PC-9 (cell line): Measurements from ENCODE around the gene MET. TPM values are rescaled to one million over a fixed set of nuclear protein-coding genes. Genes with fewer than 3 reads are reported as not detected.
A peak's percentile ranks its signal among the peaks of the same experiment; 100 is the strongest.

ENCODE experiments used
- BruUV-seq: library from RNA; stranded (reverse); fragments of 400-500 nt; replicated peaks from 2 replicates; lab custom pipeline; 2021; lab: Mats Ljungman, UMichigan
- CTCF ChIA-PET: fragments of 300-600 bp; sonication (Branson Sonifier 250); formaldehyde crosslinking; loops from one replicate; lab custom pipeline; 2022; ENCODE audit warnings: antibody characterized with exemption; lab: Charles Lee
- POLR2A ChIA-PET: fragments of 300-600 bp; sonication (Branson Sonifier 250); formaldehyde crosslinking; loops from one replicate; lab custom pipeline; 2022; ENCODE audit warnings: antibody characterized with exemption; ENCODE audit not compliant: unreplicated experiment; lab: Charles Lee
- DNase-seq, 2 experiments: peaks; one replicate each; pipeline versions ENCODE4 v3.0.0 to v3.0.0-alpha.2; 2015 to 2022; ENCODE audit warnings: mixed read lengths in 1 of 2
- H2AFZ ChIP-seq: fragments of 200-600 bp; sonication (generic); 2 replicates; pipeline ENCODE4 v1.8.1; 2017; ENCODE audit warnings: antibody characterized with exemption
- H3F3A ChIP-seq: fragments of 200-600 bp; sonication (generic); 2 replicates; pipeline ENCODE4 v1.8.1; 2017; ENCODE audit warnings: antibody characterized with exemption, mild to moderate bottlenecking, low read depth; ENCODE audit not compliant: insufficient read depth
- H3K27ac ChIP-seq: fragments of 200-600 bp; sonication (generic); 2 replicates; pipeline ENCODE4 v1.6.1; 2016; ENCODE audit warnings: mixed run types
- H3K27me3 ChIP-seq: fragments of 200-600 bp; sonication (generic); 2 replicates; pipeline ENCODE4 v1.6.1; 2016; ENCODE audit warnings: low read depth, mixed run types; ENCODE audit not compliant: insufficient read depth
- H3K36me3 ChIP-seq: fragments of 200-600 bp; sonication (generic); 2 replicates; pipeline ENCODE4 v1.6.1; 2016; ENCODE audit warnings: low read depth, mixed run types
- H3K4me1 ChIP-seq: fragments of 200-600 bp; sonication (generic); replicated peaks from 2 replicates; pipeline ENCODE4 v1.6.1; 2016; ENCODE audit warnings: mixed run types; ENCODE audit not compliant: insufficient read depth
- H3K4me2 ChIP-seq: fragments of 200-600 bp; sonication (generic); 2 replicates; pipeline ENCODE4 v1.6.1; 2017; ENCODE audit warnings: mixed run types
- H3K4me3 ChIP-seq: fragments of 200-600 bp; sonication (generic); 2 replicates; pipeline ENCODE4 v1.6.1; 2016; ENCODE audit warnings: mixed run types
- H3K79me2 ChIP-seq: fragments of 200-600 bp; sonication (generic); 2 replicates; pipeline ENCODE4 v1.6.1; 2017; ENCODE audit warnings: low read depth, mixed run types
- H3K9me2 ChIP-seq: fragments of 200-600 bp; sonication (generic); 2 replicates; pipeline ENCODE4 v1.8.1; 2017; ENCODE audit warnings: mild to moderate bottlenecking; ENCODE audit not compliant: insufficient read depth
- H3K9me3 ChIP-seq: fragments of 200-600 bp; sonication (generic); 2 replicates; pipeline ENCODE4 v1.8.1; 2016; ENCODE audit warnings: low read depth; ENCODE audit not compliant: insufficient read depth
- H4K20me1 ChIP-seq: fragments of 200-600 bp; sonication (generic); 2 replicates; pipeline ENCODE4 v1.8.1; 2017; ENCODE audit not compliant: insufficient read depth
- CTCF ChIP-seq: fragments of 200-600 bp; sonication (generic); conservative IDR thresholded peaks from 2 replicates; pipeline ENCODE4 v1.6.1; 2017; ENCODE audit warnings: mixed run types, antibody characterized with exemption, mild to moderate bottlenecking, moderate library complexity
- EZH2 ChIP-seq: fragments of 200-600 bp; sonication (generic); IDR thresholded peaks from 2 replicates; pipeline ENCODE4 v1.8.0; 2017; ENCODE audit warnings: antibody characterized with exemption, low read depth
- intact Hi-C: fragments of 100-400 bp; cut with micrococcal nuclease; formaldehyde crosslinking; loops from one replicate; pipeline ENCODE4 v1.10.0; 2022; ENCODE audit not compliant: unreplicated experiment
- total RNA-seq: library from RNA; stranded (reverse); gene quantifications from 2 replicates; pipeline ENCODE4 v1.2.3, GENCODE V29; 2021

MET gene
- total RNA-seq, 1 experiment from 2014 or later, result 287 TPM

GRCh38 chr7:116686033-116686432 lies 14.0 kb downstream of the MET start:
- DNase-seq, result no peak
- H3K4me2 ChIP-seq, result no peak overlapping the region
- TF ChIP-seq EZH2 (no peak), CTCF (no peak)
- no peaks in the 10 kb centered on the region for H3K27me3 ChIP-seq
- no peak overlapping the region for H2AFZ ChIP-seq
- H3K79me2 ChIP-seq, result peaks cover 60% of the 10 kb centered on the region
- H3K4me3 ChIP-seq, result no peak overlapping the region
- peaks cover 12% of the 10 kb centered on the region for H3K9me3 ChIP-seq
- peaks cover 23% of the 10 kb centered on the region for H3K4me1 ChIP-seq
- no TSS peak for BruUV-seq
- no peak overlapping the region for H3K27ac ChIP-seq
- H3K36me3 ChIP-seq, result peaks cover 16% of the 10 kb centered on the region; the same call in 1 of the 2 replicates
- ChIA-PET CTCF (no interaction called here), POLR2A (interaction anchor here (0.6 kb wide), 1 partner anchor 95 kb away, joined by 3 read pairs; no protein-coding TSS in a partner anchor)
- peaks cover 6% of the 10 kb centered on the region for H3F3A ChIP-seq
- H3K9me2 ChIP-seq, result no peaks in the 10 kb centered on the region
- H4K20me1 ChIP-seq, result no peaks in the 10 kb centered on the region
- intact Hi-C loops, result no loop called here

- Histone ChIP-seq H3K36me3 (peaks cover 10% of the 10 kb centered on the region; the same call in 1 of the 2 replicates), H3K27me3 (no peaks in the 10 kb centered on the region), H3K9me2 (no peaks in the 10 kb centered on the region), H3K9me3 (peaks cover 19% of the 10 kb centered on the region), H3K79me2 (peaks cover 53% of the 10 kb centered on the region; the same call in 1 of the 2 replicates), H3K4me3 (no peak overlapping the region), H4K20me1 (no peaks in the 10 kb centered on the region), H2AFZ (no peak overlapping the region), H3K4me1 (peaks cover 32% of the 10 kb centered on the region), H3K27ac (no peak overlapping the region), H3K4me2 (no peak overlapping the region), H3F3A (peaks cover 15% of the 10 kb centered on the region)
- intact Hi-C loops, result no loop called here
- no peak for TF ChIP-seq EZH2
- no peak for TF ChIP-seq CTCF
- BruUV-seq, result no TSS peak
- ChIA-PET CTCF (no interaction called here), POLR2A (interaction anchor here (0.5 to 0.7 kb wide), 3 partner anchors 13 to 662 kb away, joined by 3 to 6 read pairs (median 3); no protein-coding TSS in a partner anchor)
- DNase-seq, result peak in 1 of 2 experiments; percentile 31
Measured at GRCh38 chr7:116686812-116687419, 14.9 kb downstream of the MET start.

- intact Hi-C loops, result no loop called here
- H3K27ac ChIP-seq, result peak overlapping the region; percentile 13; the same call in 1 of the 2 replicates
- no peak for TF ChIP-seq CTCF
- no peak for TF ChIP-seq EZH2
- H3F3A ChIP-seq, result peaks cover 23% of the 10 kb centered on the region
- peaks cover 22% of the 10 kb centered on the region for H3K9me3 ChIP-seq
- peak; percentile 59 to 62 for DNase-seq
- H3K4me2 ChIP-seq, result no peak overlapping the region
- H3K79me2 ChIP-seq, result peaks cover 44% of the 10 kb centered on the region; the same call in 1 of the 2 replicates
- H4K20me1 ChIP-seq, result no peaks in the 10 kb centered on the region
- no peak overlapping the region for H2AFZ ChIP-seq
- no peak overlapping the region for H3K4me3 ChIP-seq
- no peaks in the 10 kb centered on the region for H3K9me2 ChIP-seq
- POLR2A ChIA-PET, result interaction anchor here (0.6 to 0.7 kb wide), 4 partner anchors 14 to 84 kb away, joined by 3 to 8 read pairs (median 5); no protein-coding TSS in a partner anchor
- H3K27me3 ChIP-seq, result no peaks in the 10 kb centered on the region
- TSS peak; percentile 64 for BruUV-seq
- CTCF ChIA-PET, result interaction anchor here (0.7 kb wide), 1 partner anchor 94 kb away, joined by 3 read pairs; no protein-coding TSS in a partner anchor
- H3K36me3 ChIP-seq, result peaks cover 14% of the 10 kb centered on the region; the same call in 1 of the 2 replicates
- H3K4me1 ChIP-seq, result peaks cover 41% of the 10 kb centered on the region
Measured at GRCh38 chr7:116687801-116688201, 15.8 kb downstream of the MET start.
